CD4-positive, alpha-beta T cell treated with Interleukin-4 for 4 hours (primary cell): ENCODE results near the gene IL4.

Experiments used
- DNase-seq: peaks from one replicate; pipeline ENCODE4 v3.0.0-alpha.2; 2020

IL4 gene

GRCh38 chr5:132704875-132705274 is 31.1 kb downstream of the IL4 start:
- DNase-seq, result no peak

- DNase-seq, result no peak
Measured at GRCh38 chr5:132708645-132709044, 34.9 kb downstream of the IL4 start.

DNA sequence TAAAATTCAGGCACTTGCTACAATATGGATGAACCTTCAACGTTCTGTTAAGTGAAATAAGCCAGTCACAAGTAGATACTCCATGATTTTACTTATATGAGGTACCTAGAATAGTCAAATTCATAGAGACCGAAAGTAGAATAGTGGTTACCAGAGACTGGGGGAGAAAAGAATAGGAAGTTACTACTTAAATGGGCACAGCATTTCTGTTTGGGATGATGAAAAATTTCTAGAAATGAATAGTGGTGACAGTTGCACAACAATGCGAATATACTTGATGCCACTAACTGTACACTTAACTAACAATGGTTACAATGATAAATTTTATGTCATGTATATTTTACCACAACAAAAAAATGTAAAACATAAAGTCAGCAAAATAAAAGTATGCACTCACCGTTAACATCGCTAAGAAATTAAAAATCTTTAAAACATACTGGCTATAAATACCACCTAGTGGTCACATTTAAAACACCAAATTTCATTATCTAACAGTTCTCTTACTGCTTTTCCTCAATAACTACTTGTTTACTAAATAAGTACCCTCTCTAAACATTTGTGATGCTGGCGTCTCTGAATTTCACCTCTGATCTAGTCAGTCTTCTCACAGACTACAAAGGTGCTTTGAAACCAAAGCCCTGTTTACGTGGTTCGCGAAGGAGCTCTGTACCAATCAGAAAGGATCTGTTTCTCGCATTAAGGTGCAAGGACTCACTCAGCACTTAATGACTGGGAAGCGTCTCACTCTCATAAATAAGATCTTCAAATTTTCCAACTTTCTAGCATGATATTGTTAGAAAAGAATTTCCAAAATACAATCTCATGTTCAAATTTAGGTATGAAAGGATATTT is 40.9 kb downstream of the IL4 start:
- DNase-seq, result peak; percentile 13

DNA sequence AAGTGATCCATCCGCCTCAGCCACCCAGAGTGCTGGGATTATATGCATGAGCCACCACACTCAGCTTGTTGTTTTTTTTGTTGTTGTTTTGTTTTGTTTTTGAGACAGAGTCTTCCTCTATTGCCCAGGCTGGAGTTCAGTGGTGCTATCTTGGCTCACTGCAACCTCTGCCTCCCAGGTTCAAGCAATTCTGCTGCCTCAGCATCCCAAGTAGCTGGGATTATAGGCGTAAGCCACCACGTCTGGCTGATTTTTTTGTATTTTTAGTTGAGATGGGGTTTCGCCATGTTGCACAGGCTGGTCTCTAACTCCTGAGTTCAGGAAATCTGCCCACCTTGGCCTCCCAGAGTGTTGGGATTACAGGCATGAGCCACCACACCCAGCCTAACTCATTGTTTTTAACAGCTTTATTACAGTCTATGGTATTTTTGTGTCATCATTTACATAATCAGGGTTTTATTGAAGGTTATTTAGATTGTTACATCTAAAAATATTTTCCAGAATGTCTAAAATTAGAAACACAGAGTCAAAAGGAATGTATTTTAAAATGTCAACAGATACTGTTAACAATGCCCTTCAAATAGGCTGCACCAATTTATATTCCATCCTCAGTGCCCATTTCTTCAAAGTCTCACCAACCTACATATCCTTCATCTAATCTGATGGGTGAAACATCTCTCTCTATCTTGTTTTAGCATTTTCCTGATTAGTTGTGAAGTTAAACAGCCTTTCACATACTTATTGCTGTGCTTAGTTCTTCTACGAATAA is 44.9 kb downstream of the IL4 start:
- no peak for DNase-seq

GRCh38 chr5:132725745-132726144 is 52.0 kb downstream of the IL4 start:
- no peak for DNase-seq

DNA sequence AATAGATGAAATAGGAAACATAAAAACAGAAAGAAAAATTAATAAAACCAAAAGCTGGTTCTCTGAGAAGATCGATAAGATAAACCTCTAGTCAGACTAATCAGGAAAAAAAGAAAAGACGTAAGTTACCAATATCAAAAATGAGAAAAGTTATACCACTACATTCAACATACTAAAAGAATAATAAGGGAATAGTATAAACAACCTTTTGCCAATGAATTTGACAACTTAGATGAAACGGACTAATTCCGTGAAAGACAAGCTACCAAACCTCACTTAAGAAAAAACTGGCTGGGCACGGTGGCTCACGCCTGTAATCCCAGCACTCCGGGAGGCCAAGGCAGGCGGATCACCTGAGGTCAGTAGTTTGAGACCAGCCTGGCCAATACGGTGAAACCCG is 56.1 kb downstream of the IL4 start:
- no peak for DNase-seq
